IPS-20b (cell line): ENCODE data around the gene IMMP2L.

Experiments
- H3K27ac ChIP-seq: one replicate; pipeline ENCODE4 v1.5.1; 2013; ENCODE audit warnings: low read length
- H3K27me3 ChIP-seq: 2 replicates; pipeline ENCODE4 v1.6.1; 2013; ENCODE audit warnings: mild to moderate bottlenecking, low read length, inconsistent platforms; ENCODE audit not compliant: insufficient read depth
- H3K36me3 ChIP-seq: 2 replicates; pipeline ENCODE4 v1.6.1; 2013; ENCODE audit warnings: low read depth, mild to moderate bottlenecking, inconsistent platforms, low read length, moderate library complexity; ENCODE audit not compliant: insufficient read depth
- H3K4me1 ChIP-seq: 2 replicates; pipeline ENCODE4 v1.6.1; 2013; ENCODE audit warnings: mild to moderate bottlenecking, control low read depth, inconsistent platforms, low read length, moderate library complexity; ENCODE audit not compliant: insufficient read depth
- H3K4me3 ChIP-seq: 2 replicates; pipeline ENCODE4 v1.5.1; 2013; ENCODE audit warnings: mild to moderate bottlenecking, low read length, inconsistent platforms
- H3K9ac ChIP-seq: 2 replicates; pipeline ENCODE4 v1.6.1; 2013; ENCODE audit warnings: low read depth, mild to moderate bottlenecking, inconsistent platforms, low read length, moderate library complexity
- H3K9me3 ChIP-seq: 2 replicates; pipeline ENCODE4 v1.6.1; 2013; ENCODE audit warnings: mild to moderate bottlenecking, low read depth, low read length, inconsistent platforms; ENCODE audit not compliant: insufficient read depth

The IMMP2L gene

DNA sequence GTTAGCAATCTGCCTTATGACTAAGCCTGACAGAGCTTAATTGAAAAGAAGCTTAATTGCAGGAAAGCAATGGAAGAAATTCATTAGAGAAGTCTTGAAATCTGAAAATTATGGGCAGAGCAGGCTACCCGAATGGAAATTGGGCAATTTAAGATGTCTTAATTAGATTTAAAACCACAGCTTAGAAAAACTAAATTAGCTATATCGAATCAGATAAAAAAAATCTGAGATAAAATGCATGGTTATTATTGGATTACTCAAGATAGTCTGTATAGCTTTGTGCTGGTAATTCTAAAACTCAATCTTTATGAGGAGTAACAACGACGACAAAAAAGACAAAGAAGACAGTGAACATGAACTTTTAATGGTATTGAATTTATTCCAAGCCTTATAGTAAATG, 719.5 kb downstream of the IMMP2L start:
- peaks cover 10% of the 10 kb centered on the region; the same call in 1 of the 2 replicates for H3K27me3 ChIP-seq
- H3K36me3 ChIP-seq = no peaks in the 10 kb centered on the region
- peaks cover 22% of the 10 kb centered on the region; the same call in 1 of the 2 replicates for H3K4me1 ChIP-seq
- H3K9ac ChIP-seq = no peak overlapping the region
- no peaks in the 10 kb centered on the region for H3K9me3 ChIP-seq
- H3K4me3 ChIP-seq = no peak overlapping the region
- no peak overlapping the region for H3K27ac ChIP-seq

DNA sequence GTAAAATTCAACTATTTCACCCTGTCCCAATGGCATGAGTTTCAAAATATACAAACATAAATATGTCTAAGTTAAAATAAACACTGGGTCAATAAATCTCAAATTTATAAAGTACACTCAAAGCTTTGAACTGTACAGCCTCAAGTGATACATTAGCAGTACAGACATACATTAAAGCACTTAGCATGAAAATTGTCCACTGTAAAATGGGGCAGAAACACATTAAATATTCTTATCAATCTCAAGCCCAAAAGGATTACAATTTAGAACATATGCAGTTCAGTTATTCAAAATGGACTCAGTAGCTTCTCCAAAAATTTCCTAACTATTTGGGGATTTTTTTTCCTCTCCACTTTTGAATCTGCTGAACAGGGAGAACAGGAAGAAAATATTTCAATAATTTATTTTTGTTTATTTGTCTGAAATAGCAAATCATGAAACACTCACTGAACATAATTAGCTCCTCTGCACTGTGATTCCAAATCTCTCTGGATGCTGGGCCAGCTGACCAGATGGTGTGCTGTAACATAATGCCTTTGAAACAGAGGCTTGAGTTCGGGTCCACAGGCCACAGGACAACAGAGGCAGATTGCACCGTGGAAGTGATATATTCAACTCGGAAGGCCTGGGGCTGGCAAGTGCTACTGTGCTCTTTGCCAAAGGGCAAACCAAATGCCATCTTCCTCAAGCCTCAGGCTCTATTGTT, 720.3 kb downstream of the IMMP2L start:
- Histone ChIP-seq H3K9me3 (no peaks in the 10 kb centered on the region), H3K4me1 (peaks cover 22% of the 10 kb centered on the region; the same call in 1 of the 2 replicates), H3K27ac (no peak overlapping the region), H3K27me3 (peaks cover 10% of the 10 kb centered on the region; the same call in 1 of the 2 replicates), H3K36me3 (no peaks in the 10 kb centered on the region), H3K4me3 (no peak overlapping the region), H3K9ac (no peak overlapping the region)

DNA sequence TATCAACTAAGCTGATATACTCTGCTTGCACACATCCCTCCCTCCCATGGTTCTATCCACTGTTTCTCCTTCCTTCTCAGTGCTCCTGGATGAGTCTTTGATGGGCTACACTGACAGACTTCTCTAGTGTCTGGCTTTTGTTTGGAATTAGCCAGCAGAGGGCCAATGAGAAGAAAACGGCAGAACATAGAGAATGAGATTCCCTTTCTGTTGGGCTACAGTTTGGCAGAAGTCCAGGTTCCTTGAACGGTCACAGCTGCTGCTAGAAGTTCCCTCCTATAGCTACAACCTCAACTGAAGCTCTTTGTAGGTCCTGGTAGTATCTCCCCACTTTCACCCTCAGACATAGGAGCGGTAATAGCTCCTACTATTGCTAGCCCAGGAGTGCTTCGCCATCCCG, 722.4 kb downstream of the IMMP2L start:
- no peaks in the 10 kb centered on the region for H3K9me3 ChIP-seq
- H3K27me3 ChIP-seq = peaks cover 3% of the 10 kb centered on the region; the same call in 1 of the 2 replicates
- H3K4me3 ChIP-seq = no peak overlapping the region
- no peaks in the 10 kb centered on the region for H3K36me3 ChIP-seq
- no peak overlapping the region for H3K27ac ChIP-seq
- peaks cover 13% of the 10 kb centered on the region; the same call in 1 of the 2 replicates for H3K4me1 ChIP-seq
- H3K9ac ChIP-seq = no peak overlapping the region

DNA sequence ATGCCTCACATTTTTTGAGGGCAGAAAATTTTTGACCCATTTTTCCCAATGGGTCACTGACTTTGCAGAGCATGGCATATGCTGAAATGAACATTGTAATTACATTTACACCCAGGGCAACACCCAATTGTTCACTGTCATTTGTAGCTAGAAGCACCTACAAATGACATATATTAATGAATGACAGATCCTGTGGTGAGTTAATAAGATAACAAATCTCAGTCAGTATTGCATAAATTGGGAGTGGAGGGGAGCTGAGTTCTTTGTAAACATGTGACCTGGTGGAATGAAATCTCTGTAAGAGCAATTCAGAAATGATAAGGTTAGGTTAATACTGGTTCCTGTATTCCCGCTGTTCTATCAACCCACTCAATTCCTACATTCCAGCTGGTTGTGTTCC, 726.4 kb downstream of the IMMP2L start:
- Histone ChIP-seq H3K27me3 (no peaks in the 10 kb centered on the region), H3K27ac (no peak overlapping the region), H3K4me1 (no peaks in the 10 kb centered on the region), H3K4me3 (no peak overlapping the region), H3K9me3 (no peaks in the 10 kb centered on the region), H3K9ac (no peak overlapping the region), H3K36me3 (no peaks in the 10 kb centered on the region)

DNA sequence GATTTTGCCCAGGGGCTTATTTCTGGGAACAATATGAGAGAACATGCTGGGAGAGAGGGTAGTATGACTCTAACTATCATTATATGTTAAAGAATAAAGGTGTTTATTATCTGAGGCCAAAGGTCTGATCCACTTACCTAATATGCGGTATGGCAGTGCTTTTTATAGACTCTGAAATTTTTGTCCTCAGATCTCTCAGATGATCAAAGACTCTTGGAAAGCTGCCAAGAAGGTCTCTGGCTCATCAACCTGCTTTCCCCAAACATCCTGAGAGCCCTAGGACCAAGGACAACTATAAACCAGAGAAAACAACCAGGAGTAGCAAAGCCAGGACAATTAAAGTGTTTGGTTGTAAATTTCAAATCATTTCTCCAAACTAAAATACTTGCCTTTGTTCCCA, 727.1 kb downstream of the IMMP2L start:
- no peaks in the 10 kb centered on the region for H3K4me1 ChIP-seq
- H3K36me3 ChIP-seq = no peaks in the 10 kb centered on the region
- no peaks in the 10 kb centered on the region for H3K9me3 ChIP-seq
- H3K27ac ChIP-seq = no peak overlapping the region
- no peak overlapping the region for H3K9ac ChIP-seq
- no peak overlapping the region for H3K4me3 ChIP-seq
- no peaks in the 10 kb centered on the region for H3K27me3 ChIP-seq

DNA sequence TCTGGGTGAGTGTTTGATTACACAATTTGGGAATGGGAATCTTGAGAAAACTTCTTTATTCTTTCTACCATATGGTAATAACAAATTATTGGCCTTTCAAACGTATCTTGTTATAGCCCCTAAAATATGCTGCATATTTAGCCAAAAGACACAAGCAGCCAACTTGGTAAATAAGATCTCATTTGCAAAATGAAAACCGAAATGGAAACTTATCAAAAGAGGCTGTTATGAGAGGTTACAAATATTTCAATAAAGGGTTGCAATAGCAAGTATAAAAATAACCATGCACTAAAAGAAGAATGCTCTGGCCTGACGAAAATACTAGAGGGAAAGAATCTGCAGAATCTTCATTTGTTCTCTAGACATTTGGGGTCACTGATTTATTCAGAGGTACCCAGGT, 730.9 kb downstream of the IMMP2L start:
- Histone ChIP-seq H3K9ac (no peak overlapping the region), H3K27ac (no peak overlapping the region)

DNA sequence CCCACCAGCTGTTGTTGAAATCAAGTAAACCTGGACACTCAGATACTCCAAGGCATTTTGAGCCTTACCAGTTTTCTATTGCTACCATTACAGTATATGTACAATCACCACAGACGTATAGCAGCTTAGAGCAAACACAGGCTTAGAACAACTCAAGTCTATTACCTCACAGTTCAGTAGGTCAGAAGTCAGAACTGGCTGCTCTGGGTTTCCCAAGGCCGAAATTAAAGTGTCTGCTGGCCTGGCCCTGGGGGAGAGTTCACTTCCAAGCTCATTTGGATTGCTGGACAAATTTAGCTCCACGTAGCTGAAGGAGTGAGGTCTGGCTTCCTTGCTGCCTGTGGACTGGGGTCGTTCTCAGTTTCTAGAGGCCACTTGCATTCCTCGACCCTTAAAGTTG, 731.5 kb downstream of the IMMP2L start:
- no peaks in the 10 kb centered on the region for H3K36me3 ChIP-seq
- H3K27ac ChIP-seq = no peak overlapping the region
- no peak overlapping the region for H3K4me3 ChIP-seq
- H3K4me1 ChIP-seq = no peaks in the 10 kb centered on the region
- no peaks in the 10 kb centered on the region for H3K9me3 ChIP-seq
- H3K27me3 ChIP-seq = no peaks in the 10 kb centered on the region
- no peak overlapping the region for H3K9ac ChIP-seq

More for the DNA sequence above, 730.9 kb downstream of the IMMP2L start:
- no peaks in the 10 kb centered on the region for H3K36me3 ChIP-seq
- no peak overlapping the region for H3K4me3 ChIP-seq
- no peaks in the 10 kb centered on the region for H3K9me3 ChIP-seq
- H3K27me3 ChIP-seq = no peaks in the 10 kb centered on the region
- no peaks in the 10 kb centered on the region for H3K4me1 ChIP-seq

DNA sequence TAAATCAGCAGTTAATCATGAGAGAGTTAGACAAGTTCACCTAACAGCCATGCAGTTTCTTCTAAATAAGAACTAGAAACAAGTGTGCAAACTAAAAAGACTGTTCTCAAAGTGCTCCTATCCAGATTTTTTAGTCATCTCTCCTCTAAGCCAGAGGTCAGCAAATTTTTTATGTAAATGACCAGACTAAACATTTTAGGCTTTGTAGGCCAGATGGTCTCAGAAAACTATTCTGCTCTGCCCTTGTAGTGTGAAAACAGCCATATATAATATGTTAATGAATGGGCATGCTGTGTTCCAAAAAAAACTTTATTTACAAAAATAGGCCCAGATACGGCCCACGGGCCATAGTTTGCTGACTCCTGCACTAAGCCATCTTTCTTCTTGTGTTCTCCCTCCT, 734.4 kb downstream of the IMMP2L start:
- Histone ChIP-seq H3K4me3 (no peak overlapping the region), H3K9ac (no peak overlapping the region), H3K36me3 (no peaks in the 10 kb centered on the region), H3K4me1 (no peaks in the 10 kb centered on the region), H3K27ac (no peak overlapping the region), H3K27me3 (no peaks in the 10 kb centered on the region), H3K9me3 (no peaks in the 10 kb centered on the region)

DNA sequence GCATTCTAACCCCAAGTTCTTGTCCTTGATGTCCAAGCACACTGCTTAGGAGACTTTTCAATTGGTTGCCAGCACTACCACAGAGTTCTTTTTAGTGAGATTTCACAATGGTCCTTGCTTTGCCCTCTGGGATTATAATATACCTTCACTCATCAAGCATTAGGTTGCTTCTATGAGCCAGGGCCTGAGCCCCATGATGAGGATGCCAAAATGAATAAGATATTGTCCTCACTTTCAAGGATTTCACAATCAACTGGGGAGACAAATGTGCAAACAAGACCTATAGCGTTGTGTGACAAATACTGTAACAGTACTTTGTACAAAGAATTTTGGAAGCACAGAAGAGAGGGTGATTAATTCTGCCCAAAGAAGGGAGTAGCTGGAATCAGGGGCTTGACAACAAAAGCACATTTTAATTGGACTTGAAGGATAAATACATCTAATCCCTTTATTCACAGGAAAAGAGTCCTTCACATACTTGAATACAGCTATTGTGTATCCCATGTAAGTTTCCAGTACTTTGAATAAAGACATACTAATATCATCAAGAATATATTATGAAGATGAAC, 734.9 kb downstream of the IMMP2L start:
- H3K9me3 ChIP-seq = no peaks in the 10 kb centered on the region
- no peak overlapping the region for H3K9ac ChIP-seq
- no peaks in the 10 kb centered on the region for H3K4me1 ChIP-seq
- no peak overlapping the region for H3K4me3 ChIP-seq
- H3K36me3 ChIP-seq = no peaks in the 10 kb centered on the region
- no peaks in the 10 kb centered on the region for H3K27me3 ChIP-seq
- H3K27ac ChIP-seq = no peak overlapping the region

DNA sequence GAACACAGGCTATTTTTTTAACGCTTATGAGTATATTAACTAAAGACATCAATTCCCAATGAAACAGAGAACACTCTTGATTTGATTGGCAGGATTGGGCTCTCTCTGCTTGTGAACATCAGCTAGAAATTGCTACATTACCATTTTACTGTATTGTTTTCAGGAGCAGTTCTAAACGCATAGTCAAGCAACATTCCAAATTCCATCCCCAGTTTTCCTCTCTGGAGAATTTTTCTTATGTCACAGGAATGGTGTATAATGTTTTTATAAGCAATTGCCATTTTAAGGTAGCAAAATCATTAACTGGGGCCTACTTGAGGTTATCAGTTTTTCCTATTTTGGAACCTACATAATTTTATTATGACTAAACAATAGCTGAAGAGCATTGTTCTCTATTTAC, 748.3 kb downstream of the IMMP2L start:
- H3K36me3 ChIP-seq = no peaks in the 10 kb centered on the region
- no peak overlapping the region for H3K27ac ChIP-seq
- peaks cover 6% of the 10 kb centered on the region; the same call in 1 of the 2 replicates for H3K4me1 ChIP-seq
- no peaks in the 10 kb centered on the region; the same call in 1 of the 2 replicates for H3K9me3 ChIP-seq
- no peak overlapping the region for H3K9ac ChIP-seq
- H3K27me3 ChIP-seq = no peaks in the 10 kb centered on the region
- no peak overlapping the region for H3K4me3 ChIP-seq

DNA sequence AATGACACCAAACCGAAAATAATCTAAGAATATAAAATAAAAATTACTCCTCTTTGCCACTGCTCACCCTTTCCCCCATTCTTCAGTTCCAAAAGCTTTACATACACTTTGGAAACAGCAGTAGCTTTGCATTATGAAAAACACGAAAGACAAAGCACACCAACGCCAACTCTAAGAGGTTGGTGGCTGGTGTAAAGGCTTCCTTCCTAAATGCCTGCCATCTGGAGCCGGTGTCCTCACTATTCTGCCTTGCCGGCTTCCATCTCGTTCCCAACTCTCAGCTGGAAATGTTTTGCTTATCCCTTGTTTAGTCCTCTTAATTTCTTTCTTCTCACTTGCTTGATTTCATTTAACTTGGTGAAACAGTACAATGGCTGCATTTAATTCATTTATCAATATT, 752.5 kb downstream of the IMMP2L start:
- Histone ChIP-seq H3K9me3 (no peaks in the 10 kb centered on the region; the same call in 1 of the 2 replicates), H3K9ac (no peak overlapping the region), H3K4me1 (peaks cover 7% of the 10 kb centered on the region; the same call in 1 of the 2 replicates), H3K27ac (no peak overlapping the region), H3K27me3 (no peaks in the 10 kb centered on the region), H3K36me3 (no peaks in the 10 kb centered on the region), H3K4me3 (no peak overlapping the region)

DNA sequence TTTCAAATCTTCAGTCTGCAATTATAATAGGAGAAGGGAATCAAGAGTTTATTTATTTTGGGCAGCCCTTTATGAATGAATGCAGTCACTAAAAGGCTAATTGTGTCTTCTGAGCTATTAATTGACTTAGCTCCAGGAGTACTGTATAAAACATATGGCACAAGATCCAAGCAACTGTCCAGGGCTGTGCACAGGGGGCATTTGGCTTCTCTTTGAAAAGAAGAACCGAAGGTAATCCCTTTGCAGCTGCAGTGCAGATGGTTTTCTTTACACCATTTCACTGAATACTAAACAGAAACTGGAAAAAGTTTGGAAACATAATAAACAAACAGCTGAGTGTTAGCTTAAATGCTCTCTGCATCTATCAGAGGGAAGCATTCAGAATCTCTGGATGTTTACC, 753.9 kb downstream of the IMMP2L start:
- Histone ChIP-seq H3K27me3 (no peaks in the 10 kb centered on the region), H3K4me1 (peaks cover 13% of the 10 kb centered on the region; the same call in 1 of the 2 replicates), H3K36me3 (no peaks in the 10 kb centered on the region), H3K9me3 (no peaks in the 10 kb centered on the region; the same call in 1 of the 2 replicates), H3K4me3 (no peak overlapping the region), H3K27ac (no peak overlapping the region), H3K9ac (no peak overlapping the region)
